ENCODE measurements around the gene NELL2.

GRCh38 chr12:44774815-44775411, 101.2 kb downstream of the NELL2 start:
- TF ChIP-seq CTCF (IDR thresholded peaks at IDR 0.05; ENCODE audit: low read depth, low read length, missing input control) (peak; percentile 41), MAX (IDR thresholded peaks at IDR 0.05) (no peak), EGR1 (IDR thresholded peaks at IDR 0.05; ENCODE audit: low read depth in 2 of 2) (no peak), SP1 (IDR thresholded peaks at IDR 0.05) (no peak), YY1 (IDR thresholded peaks at IDR 0.05) (no peak), JUND (IDR thresholded peaks at IDR 0.05) (no peak), ZBTB33 (IDR thresholded peaks at IDR 0.05) (no peak), GABPA (IDR thresholded peaks at IDR 0.05 in 1 of 2, conservative IDR thresholded peaks at IDR 0.05 in 1 of 2) (no peak)

Data from liver (tissue), 3 donors.